GM12872 (cell line): ENCODE data around the gene COMMD2.

Experiments
- CTCF ChIP-seq: IDR thresholded peaks from 3 replicates; pipeline ENCODE4 v1.5.1; 2011; ENCODE audit warnings: low read depth, mild to moderate bottlenecking, low read length, moderate library complexity; ENCODE audit not compliant: insufficient read depth

The COMMD2 gene

GRCh38 chr3:149703466-149703865 is 48.8 kb downstream of the COMMD2 start:
- TF ChIP-seq CTCF, result no peak

- no peak for TF ChIP-seq CTCF
Measured at GRCh38 chr3:149702691-149703441, 49.4 kb downstream of the COMMD2 start.

GRCh38 chr3:149701977-149702350 is 50.3 kb downstream of the COMMD2 start:
- no peak for TF ChIP-seq CTCF

GRCh38 chr3:149701206-149701976 is 50.9 kb downstream of the COMMD2 start:
- TF ChIP-seq CTCF, result no peak
